Measurements from ENCODE around the gene TRMT61B. TPM values are rescaled to one million over a fixed set of nuclear protein-coding genes. Genes with fewer than 3 reads are reported as not detected.
A peak's percentile ranks its signal among the peaks of the same experiment; 100 is the strongest.

TRMT61B gene
- total and polyA plus RNA-seq, 2 of the 13 experiments (the other 11 are each of a cell fraction or from before 2014, with no cell fraction given): 19.7 to 23.5 TPM

- TF ChIP-seq, protein P1, sequence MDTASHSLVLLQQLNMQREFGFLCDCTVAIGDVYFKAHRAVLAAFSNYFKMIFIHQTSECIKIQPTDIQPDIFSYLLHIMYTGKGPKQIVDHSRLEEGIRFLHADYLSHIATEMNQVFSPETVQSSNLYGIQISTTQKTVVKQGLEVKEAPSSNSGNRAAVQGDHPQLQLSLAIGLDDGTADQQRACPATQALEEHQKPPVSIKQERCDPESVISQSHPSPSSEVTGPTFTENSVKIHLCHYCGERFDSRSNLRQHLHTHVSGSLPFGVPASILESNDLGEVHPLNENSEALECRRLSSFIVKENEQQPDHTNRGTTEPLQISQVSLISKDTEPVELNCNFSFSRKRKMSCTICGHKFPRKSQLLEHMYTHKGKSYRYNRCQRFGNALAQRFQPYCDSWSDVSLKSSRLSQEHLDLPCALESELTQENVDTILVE (CRISPR knock-in tag; IDR thresholded peaks at IDR 0.05): peak; percentile 63; the same call in 1 of the 2 replicates
- TF ChIP-seq, protein P2, sequence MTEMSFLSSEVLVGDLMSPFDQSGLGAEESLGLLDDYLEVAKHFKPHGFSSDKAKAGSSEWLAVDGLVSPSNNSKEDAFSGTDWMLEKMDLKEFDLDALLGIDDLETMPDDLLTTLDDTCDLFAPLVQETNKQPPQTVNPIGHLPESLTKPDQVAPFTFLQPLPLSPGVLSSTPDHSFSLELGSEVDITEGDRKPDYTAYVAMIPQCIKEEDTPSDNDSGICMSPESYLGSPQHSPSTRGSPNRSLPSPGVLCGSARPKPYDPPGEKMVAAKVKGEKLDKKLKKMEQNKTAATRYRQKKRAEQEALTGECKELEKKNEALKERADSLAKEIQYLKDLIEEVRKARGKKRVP (CRISPR knock-in tag; IDR thresholded peaks at IDR 0.05): peak in 1 of 2 experiments; percentile 61; a peak in 1 of 4 replicates
- TF ChIP-seq JDP2 (CRISPR knock-in tag; IDR thresholded peaks at IDR 0.05; ENCODE audit: borderline replicate concordance): no peak
- peak; percentile 88 for TF ChIP-seq PHF20 (CRISPR knock-in tag; IDR thresholded peaks at IDR 0.05)
- TF ChIP-seq ZNF121 (CRISPR knock-in tag; IDR thresholded peaks at IDR 0.05): no peak; the same call in 1 of the 2 replicates
- TF ChIP-seq ETV6 (CRISPR knock-in tag; conservative IDR thresholded peaks at IDR 0.05): peak; percentile 77; the same call in 1 of the 2 replicates
- TF ChIP-seq, protein P3, sequence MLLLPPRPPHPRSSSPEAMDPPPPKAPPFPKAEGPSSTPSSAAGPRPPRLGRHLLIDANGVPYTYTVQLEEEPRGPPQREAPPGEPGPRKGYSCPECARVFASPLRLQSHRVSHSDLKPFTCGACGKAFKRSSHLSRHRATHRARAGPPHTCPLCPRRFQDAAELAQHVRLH (CRISPR knock-in tag; IDR thresholded peaks at IDR 0.05; ENCODE audit: borderline replicate concordance, low read depth): peak; percentile 72; the same call in 1 of the 2 replicates
- TF ChIP-seq ZNF737 (CRISPR knock-in tag; IDR thresholded peaks at IDR 0.05; ENCODE audit: borderline replicate concordance): no peak
- no peak for TF ChIP-seq NONO (IDR thresholded peaks at IDR 0.05)
- TF ChIP-seq NONO (CRISPR knock-in tag; conservative IDR thresholded peaks at IDR 0.05): peak; percentile 94
- TF ChIP-seq ZNF841 (CRISPR knock-in tag; IDR thresholded peaks at IDR 0.05; ENCODE audit: borderline replicate concordance): no peak
- no peak; the same call in 1 of the 2 replicates for TF ChIP-seq HOXA9 (CRISPR knock-in tag; IDR thresholded peaks at IDR 0.05; ENCODE audit: borderline replicate concordance)
- TF ChIP-seq MIER3 (CRISPR knock-in tag; IDR thresholded peaks at IDR 0.05; ENCODE audit: borderline replicate concordance): peak; percentile 92; the same call in 1 of the 2 replicates
- TF ChIP-seq HNF4G (IDR thresholded peaks at IDR 0.05; ENCODE audit: borderline replicate concordance, low read depth, low read length): peak; percentile 43; the same call in 1 of the 2 replicates
- 0 out of 2 replicates have a peak, but pooled peaks have one; percentile 38 for TF ChIP-seq HNF4G (CRISPR knock-in tag; IDR thresholded peaks at IDR 0.05; ENCODE audit: borderline replicate concordance, low read depth)
- no peak for TF ChIP-seq XRCC5 (optimal IDR thresholded peaks at IDR 0.05; ENCODE audit: low read length)
- no peak for TF ChIP-seq FOXO4 (CRISPR knock-in tag; conservative IDR thresholded peaks at IDR 0.05)
- peak; percentile 40; the same call in 1 of the 2 replicates for TF ChIP-seq SOX5 (CRISPR knock-in tag; IDR thresholded peaks at IDR 0.05; ENCODE audit: borderline replicate concordance)
- no peak for TF ChIP-seq ZBED4 (CRISPR knock-in tag; IDR thresholded peaks at IDR 0.05; ENCODE audit: borderline replicate concordance)
- peak; percentile 20; the same call in 1 of the 2 replicates for TF ChIP-seq CEBPG (CRISPR knock-in tag; IDR thresholded peaks at IDR 0.05)
- TF ChIP-seq KAT8 (CRISPR knock-in tag; IDR thresholded peaks at IDR 0.05): peak; percentile 97
- no peak for TF ChIP-seq FLYWCH1 (CRISPR knock-in tag; IDR thresholded peaks at IDR 0.05)
- no peak for TF ChIP-seq NFE2L2 (IDR thresholded peaks at IDR 0.05; ENCODE audit: low read length)
Observed at GRCh38 chr2:28894470-28895188, 24.5 kb upstream of the TRMT61B start, which contains the start of gene WDR43 (continued).
